Astrocyte (in vitro differentiated cells and primary cell): ENCODE measurements around the gene RPL27A. TPM values are rescaled to one million over a fixed set of nuclear protein-coding genes. Genes with fewer than 3 reads are reported as not detected.
A peak's percentile ranks its signal among the peaks of the same experiment; 100 is the strongest.

Experiments
- DNase-seq: peaks from one replicate; pipeline ENCODE4 v3.0.0-alpha.2; 2010; ENCODE audit warnings: low read depth
- FAIRE-seq: peaks from 2 replicates; lab custom pipeline; 2011; peaks lifted over from hg19 to GRCh38; lab: Jason Lieb, UNC
- H2AFZ ChIP-seq: 2 replicates; pipeline ENCODE4 v1.6.0; 2012; ENCODE audit warnings: low read depth, low read length, inconsistent platforms
- H3K27ac ChIP-seq: 2 replicates; pipeline ENCODE4 v1.5.1; 2011; ENCODE audit warnings: low read depth, low read length, inconsistent platforms
- H3K27me3 ChIP-seq: 2 replicates; pipeline ENCODE4 v1.6.0; 2011; ENCODE audit warnings: low read length, inconsistent platforms; ENCODE audit not compliant: insufficient read depth
- H3K36me3 ChIP-seq: 2 replicates; pipeline ENCODE4 v1.5.1; 2011; ENCODE audit warnings: low read length, inconsistent platforms; ENCODE audit not compliant: insufficient read depth
- H3K4me1 ChIP-seq: 2 replicates; pipeline ENCODE4 v1.5.1; 2011; ENCODE audit warnings: low read length, inconsistent platforms; ENCODE audit not compliant: insufficient read depth
- H3K4me2 ChIP-seq: 2 replicates; pipeline ENCODE4 v1.6.0; 2012; ENCODE audit warnings: low read length, inconsistent platforms
- H3K4me3 ChIP-seq: 2 replicates; pipeline ENCODE4 v1.5.1; 2011; ENCODE audit warnings: low read depth, mild to moderate bottlenecking, low read length, inconsistent platforms; ENCODE audit not compliant: insufficient read depth
- H3K79me2 ChIP-seq: 2 replicates; pipeline ENCODE4 v1.6.0; 2012; ENCODE audit warnings: mild to moderate bottlenecking, low read length, inconsistent platforms; ENCODE audit not compliant: insufficient read depth
- H3K9ac ChIP-seq: 2 replicates; pipeline ENCODE4 v1.6.0; 2012; ENCODE audit warnings: mild to moderate bottlenecking, low read length, inconsistent platforms
- H3K9me3 ChIP-seq: 2 replicates; pipeline ENCODE4 v1.5.1; 2012; ENCODE audit warnings: low read depth, mild to moderate bottlenecking, low read length, inconsistent platforms; ENCODE audit not compliant: insufficient read depth
- H4K20me1 ChIP-seq: 2 replicates; pipeline ENCODE4 v1.6.0; 2012; ENCODE audit warnings: low read length, inconsistent platforms; ENCODE audit not compliant: insufficient read depth
- H3K27ac Mint-ChIP-seq: one replicate; pipeline ENCODE4 v1.8.0; 2021; ENCODE audit warnings: mild to moderate bottlenecking, mixed read lengths; ENCODE audit not compliant: unreplicated experiment
- H3K27me3 Mint-ChIP-seq: one replicate; pipeline ENCODE4 v1.8.0; 2021; ENCODE audit warnings: low read depth, mixed read lengths; ENCODE audit not compliant: unreplicated experiment
- H3K36me3 Mint-ChIP-seq: one replicate; pipeline ENCODE4 v1.8.0; 2021; ENCODE audit warnings: low read depth, mixed read lengths; ENCODE audit not compliant: unreplicated experiment
- H3K4me1 Mint-ChIP-seq: one replicate; pipeline ENCODE4 v1.8.0; 2021; ENCODE audit warnings: low read depth, mixed read lengths; ENCODE audit not compliant: unreplicated experiment
- H3K4me3 Mint-ChIP-seq: one replicate; pipeline ENCODE4 v1.8.0; 2021; ENCODE audit warnings: mild to moderate bottlenecking, moderate library complexity, mixed read lengths; ENCODE audit not compliant: unreplicated experiment
- H3K9me3 Mint-ChIP-seq: one replicate; pipeline ENCODE4 v1.8.0; 2021; ENCODE audit warnings: mild to moderate bottlenecking, mixed read lengths; ENCODE audit not compliant: unreplicated experiment
- EZH2 ChIP-seq: IDR thresholded peaks from 2 replicates; pipeline ENCODE4 v1.6.1; 2012; ENCODE audit warnings: mild to moderate bottlenecking, low read length, inconsistent platforms; ENCODE audit not compliant: insufficient read depth
- total RNA-seq: library from RNA; stranded (reverse); gene quantifications from 2 replicates; pipeline ENCODE4 v1.2.1, GENCODE V29; 2021
- TF ChIP-seq, protein P1 (sequence below): IDR thresholded peaks from 2 replicates; pipeline ENCODE4 v1.5.1; 2011; ENCODE audit warnings: low read depth, mild to moderate bottlenecking, inconsistent platforms, low read length, moderate library complexity; ENCODE audit not compliant: insufficient read depth

RPL27A gene
- total RNA-seq, 1 donor from 2014 or later, result 682 TPM

DNA sequence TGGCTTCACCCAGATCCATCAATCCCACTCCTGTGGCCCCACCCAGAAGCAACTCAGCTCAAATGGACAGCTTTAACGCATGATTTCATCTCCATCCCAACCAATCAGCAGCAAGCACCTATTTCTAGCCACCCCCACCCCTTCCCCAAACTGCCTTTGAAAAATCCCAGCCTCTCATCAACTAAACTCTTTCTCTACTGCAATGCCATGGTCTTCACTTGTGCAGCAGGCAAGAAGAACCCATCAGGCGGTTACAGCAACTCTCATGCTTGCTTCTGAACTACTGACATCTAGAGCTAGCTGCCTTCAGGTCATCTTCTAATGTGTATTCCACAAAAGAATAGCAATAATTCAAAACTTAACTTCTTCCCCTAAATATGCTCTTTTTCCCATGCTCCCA lies 46.5 kb upstream of the RPL27A start:
- no peak for TF ChIP-seq EZH2
- TF ChIP-seq, protein P1, sequence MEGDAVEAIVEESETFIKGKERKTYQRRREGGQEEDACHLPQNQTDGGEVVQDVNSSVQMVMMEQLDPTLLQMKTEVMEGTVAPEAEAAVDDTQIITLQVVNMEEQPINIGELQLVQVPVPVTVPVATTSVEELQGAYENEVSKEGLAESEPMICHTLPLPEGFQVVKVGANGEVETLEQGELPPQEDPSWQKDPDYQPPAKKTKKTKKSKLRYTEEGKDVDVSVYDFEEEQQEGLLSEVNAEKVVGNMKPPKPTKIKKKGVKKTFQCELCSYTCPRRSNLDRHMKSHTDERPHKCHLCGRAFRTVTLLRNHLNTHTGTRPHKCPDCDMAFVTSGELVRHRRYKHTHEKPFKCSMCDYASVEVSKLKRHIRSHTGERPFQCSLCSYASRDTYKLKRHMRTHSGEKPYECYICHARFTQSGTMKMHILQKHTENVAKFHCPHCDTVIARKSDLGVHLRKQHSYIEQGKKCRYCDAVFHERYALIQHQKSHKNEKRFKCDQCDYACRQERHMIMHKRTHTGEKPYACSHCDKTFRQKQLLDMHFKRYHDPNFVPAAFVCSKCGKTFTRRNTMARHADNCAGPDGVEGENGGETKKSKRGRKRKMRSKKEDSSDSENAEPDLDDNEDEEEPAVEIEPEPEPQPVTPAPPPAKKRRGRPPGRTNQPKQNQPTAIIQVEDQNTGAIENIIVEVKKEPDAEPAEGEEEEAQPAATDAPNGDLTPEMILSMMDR, result no peak
- H3K27ac ChIP-seq, result no peak overlapping the region
- H3K36me3 Mint-ChIP-seq, result peaks cover 36% of the 10 kb centered on the region
- H3K79me2 ChIP-seq, result no peaks in the 10 kb centered on the region
- H3K9me3 ChIP-seq, result no peaks in the 10 kb centered on the region
- H3K9me3 Mint-ChIP-seq, result peaks cover 4% of the 10 kb centered on the region
- no peak for DNase-seq
- H3K4me1 ChIP-seq, result peaks cover 11% of the 10 kb centered on the region
- peak overlapping the region; percentile 6 for H3K27ac Mint-ChIP-seq
- H4K20me1 ChIP-seq, result no peaks in the 10 kb centered on the region
- H3K9ac ChIP-seq, result no peak overlapping the region
- no peak overlapping the region for H2AFZ ChIP-seq
- H3K27me3 ChIP-seq, result no peaks in the 10 kb centered on the region
- FAIRE-seq, result no peak
- H3K4me3 Mint-ChIP-seq, result no peak overlapping the region
- H3K4me3 ChIP-seq, result no peak overlapping the region
- peaks cover 3% of the 10 kb centered on the region for H3K27me3 Mint-ChIP-seq
- H3K4me1 Mint-ChIP-seq, result peaks cover 14% of the 10 kb centered on the region
- H3K4me2 ChIP-seq, result no peak overlapping the region
- H3K36me3 ChIP-seq, result peaks cover 2% of the 10 kb centered on the region

DNA sequence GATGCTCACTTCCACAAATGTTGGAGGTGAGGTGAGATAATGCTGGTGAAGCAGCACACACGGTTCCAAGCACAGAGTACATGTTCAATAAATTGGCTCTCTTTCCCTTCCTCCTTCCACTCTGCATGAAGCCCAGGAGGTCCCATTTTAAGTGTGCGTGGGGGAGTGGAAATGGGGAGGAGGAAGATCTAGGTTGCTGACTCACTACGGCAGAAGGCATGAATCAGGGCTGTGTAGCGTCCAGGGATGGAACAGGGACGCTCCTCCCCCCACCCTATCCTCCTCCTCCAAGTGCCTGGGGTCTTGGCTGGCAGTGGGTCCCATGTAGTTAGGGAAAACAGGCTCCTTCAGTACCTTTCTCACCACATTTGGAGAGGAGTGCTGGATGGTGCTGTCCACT lies 44.3 kb upstream of the RPL27A start:
- Mint-ChIP-seq H3K27me3 (peaks cover 3% of the 10 kb centered on the region), H3K9me3 (peaks cover 4% of the 10 kb centered on the region), H3K36me3 (peaks cover 41% of the 10 kb centered on the region), H3K4me1 (peaks cover 9% of the 10 kb centered on the region), H3K4me3 (no peak overlapping the region), H3K27ac (no peak overlapping the region)
- H3K36me3 ChIP-seq, result peaks cover 5% of the 10 kb centered on the region
- H3K4me3 ChIP-seq, result no peak overlapping the region
- peak overlapping the region; percentile 28 for H3K4me2 ChIP-seq
- peak overlapping the region; percentile 7 for H3K27ac ChIP-seq
- H4K20me1 ChIP-seq, result no peaks in the 10 kb centered on the region
- no peaks in the 10 kb centered on the region for H3K27me3 ChIP-seq
- FAIRE-seq (no peak), DNase-seq (peak; percentile 47)
- TF ChIP-seq EZH2, result no peak
- TF ChIP-seq, protein P1, result no peak
- no peak overlapping the region for H3K9ac ChIP-seq
- H3K9me3 ChIP-seq, result no peaks in the 10 kb centered on the region
- no peaks in the 10 kb centered on the region for H3K79me2 ChIP-seq
- H2AFZ ChIP-seq, result peak overlapping the region; percentile 58
- peaks cover 6% of the 10 kb centered on the region for H3K4me1 ChIP-seq

DNA sequence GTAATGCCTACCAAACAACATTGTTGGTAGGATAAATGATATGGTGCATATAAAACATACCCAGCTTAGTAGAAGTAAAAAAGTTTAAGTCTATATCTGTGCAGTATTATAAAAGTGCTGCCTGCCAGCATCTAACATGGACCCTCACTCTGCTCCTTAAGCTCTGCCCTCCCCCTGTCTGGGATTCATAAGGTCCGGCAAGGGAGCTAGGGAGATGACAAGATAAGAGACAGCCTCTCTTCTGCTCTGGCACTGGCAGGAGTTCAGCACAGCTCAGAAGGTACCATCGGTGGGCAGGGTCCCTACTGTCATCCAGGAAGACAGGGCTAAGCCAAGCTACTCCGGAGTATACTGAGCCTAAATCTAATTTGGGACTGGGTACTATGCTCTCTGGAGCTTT lies 42.9 kb upstream of the RPL27A start:
- no peak for FAIRE-seq
- Mint-ChIP-seq H3K27me3 (peaks cover 3% of the 10 kb centered on the region), H3K9me3 (peaks cover 4% of the 10 kb centered on the region)

More for the DNA sequence above, 42.9 kb upstream of the RPL27A start:
- Mint-ChIP-seq H3K4me3 (no peak overlapping the region), H3K4me1 (peaks cover 9% of the 10 kb centered on the region), H3K27ac (no peak overlapping the region), H3K36me3 (peaks cover 36% of the 10 kb centered on the region)
- no peaks in the 10 kb centered on the region for H4K20me1 ChIP-seq
- no peaks in the 10 kb centered on the region for H3K9me3 ChIP-seq
- peaks cover 5% of the 10 kb centered on the region for H3K36me3 ChIP-seq
- H3K27ac ChIP-seq, result no peak overlapping the region
- TF ChIP-seq EZH2, result no peak
- TF ChIP-seq, protein P1, result no peak
- no peaks in the 10 kb centered on the region for H3K79me2 ChIP-seq
- H3K4me1 ChIP-seq, result peaks cover 6% of the 10 kb centered on the region
- H2AFZ ChIP-seq, result no peak overlapping the region
- DNase-seq, result no peak
- H3K9ac ChIP-seq, result no peak overlapping the region
- no peak overlapping the region for H3K4me3 ChIP-seq
- H3K4me2 ChIP-seq, result no peak overlapping the region
- H3K27me3 ChIP-seq, result no peaks in the 10 kb centered on the region
